ENCODE data around the gene LNX1. TPM values are rescaled to one million over a fixed set of nuclear protein-coding genes. Genes with fewer than 3 reads are reported as not detected.

LNX1 gene
- total RNA-seq, 1 experiment from 2014 or later: 1.7 TPM

DNA sequence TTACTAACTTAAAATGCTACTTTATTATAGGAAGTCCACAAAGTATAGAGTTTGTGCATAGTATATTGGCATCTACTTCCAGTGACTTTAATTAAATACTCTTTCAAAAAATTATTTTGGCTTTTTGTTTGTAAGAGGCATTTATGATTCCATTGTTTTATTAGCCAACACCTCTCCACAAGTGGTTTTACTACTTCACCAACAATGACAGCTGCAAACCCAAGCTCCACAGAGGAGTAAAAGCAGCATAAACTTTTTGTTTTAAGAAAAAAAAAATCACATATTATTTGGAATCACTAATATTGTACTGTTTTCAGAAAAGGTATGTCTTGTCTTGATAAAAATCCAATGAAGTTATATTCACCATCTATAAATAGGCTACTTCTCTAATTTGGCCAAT, 125.4 kb downstream of the LNX1 start:
- no peak overlapping the region for H3K4me3 Mint-ChIP-seq
- DNase-seq: no peak
- TF ChIP-seq, protein P1, sequence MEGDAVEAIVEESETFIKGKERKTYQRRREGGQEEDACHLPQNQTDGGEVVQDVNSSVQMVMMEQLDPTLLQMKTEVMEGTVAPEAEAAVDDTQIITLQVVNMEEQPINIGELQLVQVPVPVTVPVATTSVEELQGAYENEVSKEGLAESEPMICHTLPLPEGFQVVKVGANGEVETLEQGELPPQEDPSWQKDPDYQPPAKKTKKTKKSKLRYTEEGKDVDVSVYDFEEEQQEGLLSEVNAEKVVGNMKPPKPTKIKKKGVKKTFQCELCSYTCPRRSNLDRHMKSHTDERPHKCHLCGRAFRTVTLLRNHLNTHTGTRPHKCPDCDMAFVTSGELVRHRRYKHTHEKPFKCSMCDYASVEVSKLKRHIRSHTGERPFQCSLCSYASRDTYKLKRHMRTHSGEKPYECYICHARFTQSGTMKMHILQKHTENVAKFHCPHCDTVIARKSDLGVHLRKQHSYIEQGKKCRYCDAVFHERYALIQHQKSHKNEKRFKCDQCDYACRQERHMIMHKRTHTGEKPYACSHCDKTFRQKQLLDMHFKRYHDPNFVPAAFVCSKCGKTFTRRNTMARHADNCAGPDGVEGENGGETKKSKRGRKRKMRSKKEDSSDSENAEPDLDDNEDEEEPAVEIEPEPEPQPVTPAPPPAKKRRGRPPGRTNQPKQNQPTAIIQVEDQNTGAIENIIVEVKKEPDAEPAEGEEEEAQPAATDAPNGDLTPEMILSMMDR (conservative IDR thresholded peaks at IDR 0.05): no peak

More for the DNA sequence above, 125.4 kb downstream of the LNX1 start:
- no peak overlapping the region for H2BK5ac ChIP-seq (ENCODE audit: insufficient read length, low read length)
- H3K23ac ChIP-seq (ENCODE audit: insufficient read length, low read depth, low read length): no peak overlapping the region
- no peaks in the 10 kb centered on the region for H3K79me1 ChIP-seq (ENCODE audit: insufficient read depth, low read depth, low read length, poor library complexity, severe bottlenecking)
- no peaks in the 10 kb centered on the region for H3K23me2 ChIP-seq (ENCODE audit: insufficient read length, low read depth, low read length, poor library complexity, severe bottlenecking)
- H3K27ac Mint-ChIP-seq: no peak overlapping the region
- H3K9me3 ChIP-seq (ENCODE audit: control insufficient read depth, low read depth, low read length): no peaks in the 10 kb centered on the region
- H2BK12ac ChIP-seq (ENCODE audit: insufficient read length, low read depth, low read length): no peak overlapping the region
- no peak overlapping the region for H3K14ac ChIP-seq (ENCODE audit: insufficient read depth, low read length)
- H3K56ac ChIP-seq (ENCODE audit: insufficient read length, low read depth, low read length): no peak overlapping the region
- H3K9me3 Mint-ChIP-seq: peaks cover 28 to 31% of the 10 kb centered on the region in 2 experiments
- H3K4me1 ChIP-seq (ENCODE audit: insufficient read depth, low read length): no peaks in the 10 kb centered on the region
- no peak overlapping the region for H3T11ph ChIP-seq (ENCODE audit: low read length)
- no peak overlapping the region for H3K27ac ChIP-seq (ENCODE audit: insufficient read length, low read depth, low read length)
- no peaks in the 10 kb centered on the region for H3K4me1 Mint-ChIP-seq
- no peak overlapping the region for H2BK15ac ChIP-seq (ENCODE audit: low read depth, low read length)
- no peak overlapping the region for H4K8ac ChIP-seq (replicated peaks; ENCODE audit: insufficient read length, low read depth, low read length)
- no peak overlapping the region for H3K4me2 ChIP-seq (ENCODE audit: insufficient read depth, insufficient read length, low read length)
- no peak overlapping the region for H2BK20ac ChIP-seq (ENCODE audit: low read depth, low read length, poor library complexity, severe bottlenecking)
- H3K18ac ChIP-seq (ENCODE audit: insufficient read length, low read depth, low read length): no peak overlapping the region
- no peaks in the 10 kb centered on the region for H3K79me2 ChIP-seq (ENCODE audit: insufficient read depth, low read length)
- H4K5ac ChIP-seq (ENCODE audit: insufficient read length, low read depth, low read length): no peak overlapping the region
- no peaks in the 10 kb centered on the region for H3K27me3 ChIP-seq (ENCODE audit: insufficient read depth, low read length)
- no peak overlapping the region for H3K9ac ChIP-seq (ENCODE audit: extremely low read depth, insufficient read length, low read length)
- no peak overlapping the region for H3K4ac ChIP-seq (ENCODE audit: low read depth, low read length)
- peaks cover 3% of the 10 kb centered on the region; the same call in 1 of the 2 replicates for H3K27me3 Mint-ChIP-seq (ENCODE audit: low read depth)
- no peak overlapping the region for H4K91ac ChIP-seq (ENCODE audit: insufficient read length, low read depth, low read length)
- no peak overlapping the region for H2AK5ac ChIP-seq (ENCODE audit: insufficient read length, low read length)
- H3K36me3 Mint-ChIP-seq (ENCODE audit: insufficient read depth in 1 of 3, low read depth in 3 of 3): peaks cover 18 to 45% (median 38%) of the 10 kb centered on the region in 3 experiments
- no peaks in the 10 kb centered on the region for H4K20me1 ChIP-seq (ENCODE audit: control insufficient read depth, insufficient read depth, insufficient read length)
- H2BK120ac ChIP-seq (ENCODE audit: low read depth, low read length, poor library complexity, severe bottlenecking): no peak overlapping the region
- no peak overlapping the region for H2AFZ ChIP-seq (ENCODE audit: low read length)
